ENCODE data around the gene EXD3. TPM values are rescaled to one million over a fixed set of nuclear protein-coding genes. Genes with fewer than 3 reads are reported as not detected.

EXD3 gene
- total RNA-seq, 1 donor from 2014 or later = 12.0 TPM

GRCh38 chr9:137294681-137295237 lies 128.2 kb downstream of the EXD3 start:
- no peak for DNase-seq (ENCODE audit: low spot score)

GRCh38 chr9:137294091-137294680 lies 128.8 kb downstream of the EXD3 start:
- DNase-seq (ENCODE audit: low spot score) = no peak

- no peak for DNase-seq (ENCODE audit: low spot score)
These were observed 129.4 kb downstream of the EXD3 start for GRCh38 chr9:137293482-137294090.

GRCh38 chr9:137293094-137293481 lies 129.9 kb downstream of the EXD3 start:
- DNase-seq (ENCODE audit: low spot score) = no peak

GRCh38 chr9:137286975-137287383 lies 136.0 kb downstream of the EXD3 start:
- DNase-seq (ENCODE audit: low spot score) = no peak

- DNase-seq (ENCODE audit: low spot score) = no peak
These were observed 141.4 kb downstream of the EXD3 start for GRCh38 chr9:137281345-137282116.

GRCh38 chr9:137280474-137281344 lies 142.3 kb downstream of the EXD3 start:
- no peak for DNase-seq (ENCODE audit: low spot score)

GRCh38 chr9:137279741-137280473 lies 143.1 kb downstream of the EXD3 start:
- DNase-seq (ENCODE audit: low spot score) = no peak

- DNase-seq (ENCODE audit: low spot score) = no peak
These were observed 143.9 kb downstream of the EXD3 start for GRCh38 chr9:137278721-137279711.

- DNase-seq (ENCODE audit: low spot score) = no peak
These were observed 144.8 kb downstream of the EXD3 start for GRCh38 chr9:137278061-137278701.

GRCh38 chr9:137277329-137278041 lies 145.5 kb downstream of the EXD3 start, which contains the start of gene TOR4A:
Gene TOR4A (plus strand): TSS chr9:137277726. CDS start chr9:137278690, 964 bp downstream.
- DNase-seq (ENCODE audit: low spot score) = peak; percentile 74

GRCh38 chr9:137276473-137277328 lies 146.3 kb downstream of the EXD3 start:
- DNase-seq (ENCODE audit: low spot score) = peak; percentile 70

- DNase-seq (ENCODE audit: low spot score) = no peak
These were observed 147.1 kb downstream of the EXD3 start for GRCh38 chr9:137275588-137276472.

- DNase-seq (ENCODE audit: low spot score) = no peak
These were observed 147.8 kb downstream of the EXD3 start for GRCh38 chr9:137275203-137275587.

- DNase-seq (ENCODE audit: low spot score) = no peak
These were observed 149.2 kb downstream of the EXD3 start for GRCh38 chr9:137273611-137274320.

GRCh38 chr9:137273095-137273490 lies 149.9 kb downstream of the EXD3 start:
- no peak for DNase-seq (ENCODE audit: low spot score)

Measured in umbilical cord (tissue), 2 donors.